DND-41 (cell line): ENCODE data around the gene CLSTN2.

ENCODE experiments used
- ATAC-seq: fragments of 200-7000 bp; cut with Tn5 transposase; 3 replicates; pipeline ENCODE4 v1.9.1; 2021; ENCODE audit warnings: low read depth; ENCODE audit not compliant: insufficient read depth
- DNase-seq: peaks from one replicate; pipeline ENCODE4 v3.0.0-alpha.2; 2020
- H2AFZ ChIP-seq: 2 replicates; pipeline ENCODE4 v1.6.0; 2012; ENCODE audit warnings: low read depth, low read length
- H3K27ac ChIP-seq: 2 replicates; pipeline ENCODE4 v1.5.1; 2012; ENCODE audit warnings: low read length, inconsistent platforms
- H3K27me3 ChIP-seq: fragments of 200-600 bp; sonication (generic); 2 replicates; pipeline ENCODE4 v1.6.0; 2012; ENCODE audit warnings: low read length, mild to moderate bottlenecking, inconsistent platforms; ENCODE audit not compliant: insufficient read depth, poor library complexity
- H3K36me3 ChIP-seq: 2 replicates; pipeline ENCODE4 v1.5.1; 2012; ENCODE audit warnings: low read length, inconsistent platforms; ENCODE audit not compliant: insufficient read depth
- H3K4me1 ChIP-seq: 2 replicates; pipeline ENCODE4 v1.5.1; 2012; ENCODE audit warnings: mild to moderate bottlenecking, low read length; ENCODE audit not compliant: insufficient read depth
- H3K4me2 ChIP-seq: 2 replicates; pipeline ENCODE4 v1.6.0; 2012; ENCODE audit warnings: mild to moderate bottlenecking, moderate library complexity, low read length, inconsistent platforms; ENCODE audit not compliant: insufficient read depth
- H3K4me3 ChIP-seq, 2 experiments: fragments of 200-600 bp in 1 of 2; shearing (Covaris generic) in 1 of 2; 2 replicates each; pipeline ENCODE4 v1.5.1; 2012 to 2016; ENCODE audit warnings: inconsistent platforms in 2 of 2, low read length in 2 of 2, mild to moderate bottlenecking in 2 of 2, low read depth in 1 of 2, moderate library complexity in 1 of 2
- H3K79me2 ChIP-seq: 2 replicates; pipeline ENCODE4 v1.6.0; 2012; ENCODE audit warnings: low read length, inconsistent platforms; ENCODE audit not compliant: insufficient read depth
- H3K9ac ChIP-seq: 2 replicates; pipeline ENCODE4 v1.6.0; 2012; ENCODE audit warnings: low read depth, mild to moderate bottlenecking, inconsistent platforms, low read length, moderate library complexity
- H3K9me3 ChIP-seq: 2 replicates; pipeline ENCODE4 v1.5.1; 2012; ENCODE audit warnings: low read length, moderate library complexity, mild to moderate bottlenecking, inconsistent platforms; ENCODE audit not compliant: insufficient read depth, severe bottlenecking
- H4K20me1 ChIP-seq: 2 replicates; pipeline ENCODE4 v1.6.0; 2012; ENCODE audit warnings: low read length; ENCODE audit not compliant: insufficient read depth
- EZH2 ChIP-seq: IDR thresholded peaks from 3 replicates; pipeline ENCODE4 v1.6.1; 2012; ENCODE audit warnings: borderline replicate concordance, low read depth, mild to moderate bottlenecking, moderate library complexity, low read length, inconsistent platforms; ENCODE audit not compliant: severe bottlenecking
- TF ChIP-seq, protein P1 (sequence below): IDR thresholded peaks from 2 replicates; pipeline ENCODE4 v1.5.1; 2012; ENCODE audit warnings: borderline replicate concordance, low read length, moderate library complexity, mild to moderate bottlenecking; ENCODE audit not compliant: poor library complexity, severe bottlenecking; ENCODE audit errors: extremely low read depth

The CLSTN2 gene

DNA sequence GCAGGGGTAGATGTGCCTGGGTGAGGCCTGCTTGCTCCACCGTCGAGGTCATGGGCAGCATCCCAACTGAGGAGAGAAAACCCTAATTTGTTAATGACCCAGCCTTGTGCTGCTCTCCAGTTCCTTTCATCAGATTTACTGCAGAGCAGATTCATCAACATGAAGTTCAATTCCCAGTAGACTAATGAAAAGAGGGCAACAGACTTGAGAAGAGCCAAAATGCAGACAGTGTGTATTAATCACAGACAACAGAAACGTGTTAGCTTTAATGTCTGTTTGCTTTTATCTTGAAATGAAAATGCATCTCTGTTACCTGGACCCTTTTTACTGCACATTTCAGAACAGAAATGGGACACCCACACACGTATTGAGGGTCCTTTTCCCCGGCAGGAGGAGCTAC, 639.4 kb downstream of the CLSTN2 start:
- Histone ChIP-seq H3K27ac (no peak overlapping the region), H3K9me3 (no peaks in the 10 kb centered on the region), H3K27me3 (peaks cover 7% of the 10 kb centered on the region), H3K4me1 (no peaks in the 10 kb centered on the region), H3K4me2 (no peak overlapping the region), H3K79me2 (no peaks in the 10 kb centered on the region), H4K20me1 (no peaks in the 10 kb centered on the region; the same call in 1 of the 2 replicates), H3K9ac (no peak overlapping the region), H3K4me3 (no peak overlapping the region), H3K36me3 (no peaks in the 10 kb centered on the region), H2AFZ (no peak overlapping the region)
- no peak for DNase-seq
- TF ChIP-seq, protein P1, sequence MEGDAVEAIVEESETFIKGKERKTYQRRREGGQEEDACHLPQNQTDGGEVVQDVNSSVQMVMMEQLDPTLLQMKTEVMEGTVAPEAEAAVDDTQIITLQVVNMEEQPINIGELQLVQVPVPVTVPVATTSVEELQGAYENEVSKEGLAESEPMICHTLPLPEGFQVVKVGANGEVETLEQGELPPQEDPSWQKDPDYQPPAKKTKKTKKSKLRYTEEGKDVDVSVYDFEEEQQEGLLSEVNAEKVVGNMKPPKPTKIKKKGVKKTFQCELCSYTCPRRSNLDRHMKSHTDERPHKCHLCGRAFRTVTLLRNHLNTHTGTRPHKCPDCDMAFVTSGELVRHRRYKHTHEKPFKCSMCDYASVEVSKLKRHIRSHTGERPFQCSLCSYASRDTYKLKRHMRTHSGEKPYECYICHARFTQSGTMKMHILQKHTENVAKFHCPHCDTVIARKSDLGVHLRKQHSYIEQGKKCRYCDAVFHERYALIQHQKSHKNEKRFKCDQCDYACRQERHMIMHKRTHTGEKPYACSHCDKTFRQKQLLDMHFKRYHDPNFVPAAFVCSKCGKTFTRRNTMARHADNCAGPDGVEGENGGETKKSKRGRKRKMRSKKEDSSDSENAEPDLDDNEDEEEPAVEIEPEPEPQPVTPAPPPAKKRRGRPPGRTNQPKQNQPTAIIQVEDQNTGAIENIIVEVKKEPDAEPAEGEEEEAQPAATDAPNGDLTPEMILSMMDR = no peak
- ATAC-seq = no peak

DNA sequence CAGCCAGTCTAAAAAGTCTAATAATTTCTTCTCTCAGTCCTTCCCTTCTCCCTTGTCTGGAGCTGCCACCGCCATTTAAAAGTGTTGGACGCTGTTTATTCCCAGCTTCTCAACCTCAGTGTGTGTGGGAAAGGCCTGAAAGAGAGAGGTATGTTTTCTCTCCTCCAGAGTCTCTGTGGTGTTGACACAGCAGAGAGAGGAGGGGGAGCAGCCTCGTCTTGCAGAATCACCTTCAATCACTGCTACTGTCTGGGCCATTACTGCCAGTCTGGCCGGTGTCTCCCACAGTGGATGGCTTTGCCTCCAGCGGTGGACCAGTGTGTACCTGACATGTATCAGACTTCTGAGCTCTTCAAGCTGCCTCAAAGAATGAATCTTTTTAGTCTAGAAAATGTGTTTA, 641.5 kb downstream of the CLSTN2 start:
- Histone ChIP-seq H2AFZ (no peak overlapping the region), H3K27me3 (peaks cover 10% of the 10 kb centered on the region), H3K9ac (no peak overlapping the region), H3K4me1 (no peaks in the 10 kb centered on the region), H3K9me3 (no peaks in the 10 kb centered on the region), H3K27ac (no peak overlapping the region), H3K79me2 (no peaks in the 10 kb centered on the region), H3K36me3 (no peaks in the 10 kb centered on the region), H3K4me3 (no peak overlapping the region), H3K4me2 (no peak overlapping the region), H4K20me1 (no peaks in the 10 kb centered on the region; the same call in 1 of the 2 replicates)
- ATAC-seq (no peak), DNase-seq (no peak)
- TF ChIP-seq, protein P1 = no peak
- TF ChIP-seq EZH2 = no peak

DNA sequence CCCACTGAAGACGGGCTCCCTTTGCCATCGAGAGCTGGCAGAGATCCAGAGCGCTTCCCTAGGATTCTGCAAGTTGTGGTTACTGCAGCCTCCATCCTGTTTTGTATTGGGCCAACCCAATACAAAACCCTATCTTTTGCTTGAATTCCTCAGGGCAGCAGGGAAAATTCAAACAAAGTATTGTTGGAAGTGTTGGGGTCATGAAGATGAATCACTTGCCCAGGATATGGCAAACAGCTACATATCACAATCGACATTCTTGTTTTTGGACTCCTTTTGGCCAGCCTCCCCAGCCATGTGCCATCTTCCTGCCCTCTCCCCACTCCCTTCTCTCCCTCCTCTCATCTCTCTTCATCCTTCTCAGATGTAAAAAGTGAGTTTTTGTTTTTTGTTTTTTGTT, 642.9 kb downstream of the CLSTN2 start:
- Histone ChIP-seq H3K4me3 (no peak overlapping the region), H3K27ac (no peak overlapping the region), H3K4me1 (no peaks in the 10 kb centered on the region), H3K9ac (no peak overlapping the region), H3K27me3 (peaks cover 12% of the 10 kb centered on the region), H3K9me3 (no peaks in the 10 kb centered on the region), H3K36me3 (no peaks in the 10 kb centered on the region), H4K20me1 (no peaks in the 10 kb centered on the region; the same call in 1 of the 2 replicates), H3K4me2 (no peak overlapping the region), H3K79me2 (no peaks in the 10 kb centered on the region), H2AFZ (no peak overlapping the region)
- no peak for DNase-seq
- no peak for ATAC-seq
- TF ChIP-seq EZH2 = no peak
- TF ChIP-seq, protein P1 = no peak

DNA sequence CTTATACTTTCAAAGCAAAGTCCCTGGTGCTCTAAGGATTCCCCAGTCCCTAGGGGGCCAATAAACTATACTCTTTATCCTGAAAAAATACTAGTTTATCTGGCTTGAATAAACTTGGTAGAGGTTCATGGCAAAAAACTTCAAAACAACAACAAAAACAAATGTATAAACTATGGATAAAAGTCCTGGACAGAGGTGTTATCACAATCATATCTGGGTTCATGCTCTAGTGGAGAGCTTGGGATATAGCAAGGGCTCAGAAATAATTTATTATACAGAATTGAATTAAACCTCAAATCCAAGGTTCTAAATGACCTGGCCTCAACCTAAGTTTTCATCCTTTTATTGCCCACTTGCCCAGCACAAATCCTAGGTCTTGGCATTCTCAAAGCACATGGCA, 644.3 kb downstream of the CLSTN2 start:
- Histone ChIP-seq H3K4me1 (no peaks in the 10 kb centered on the region), H3K79me2 (no peaks in the 10 kb centered on the region), H3K4me2 (no peak overlapping the region), H2AFZ (no peak overlapping the region), H3K27ac (no peak overlapping the region), H3K36me3 (no peaks in the 10 kb centered on the region), H4K20me1 (no peaks in the 10 kb centered on the region), H3K9ac (no peak overlapping the region), H3K4me3 (no peak overlapping the region), H3K27me3 (peaks cover 13% of the 10 kb centered on the region), H3K9me3 (no peaks in the 10 kb centered on the region)
- ATAC-seq (no peak), DNase-seq (no peak)
- TF ChIP-seq EZH2 = no peak
- TF ChIP-seq, protein P1 = no peak
